ENCODE measurements around the gene OTOP2.

The OTOP2 gene

GRCh38 chr17:74935585-74936469 is 11.8 kb downstream of the OTOP2 start, which contains the start of gene OTOP3:
Gene OTOP3 (plus strand): TSS chr17:74935898. CDS start chr17:74935922, 24 bp downstream.
- Histone ChIP-seq H3K4me3 (ENCODE audit: low read length) (no peak within 1 kb of the TSS), H3K4me2 (ENCODE audit: low read length) (no peak within 1 kb of the TSS), H3K9me2 (replicated peaks; ENCODE audit: control insufficient read depth, low read length) (no peaks in the 10 kb centered on the region), H3K79me2 (ENCODE audit: control insufficient read depth, low read length) (no peaks in the 10 kb centered on the region), H3K27ac (ENCODE audit: low read depth, low read length) (no peak within 1 kb of the TSS), H3K9me3 (ENCODE audit: control insufficient read depth, insufficient read depth, low read length) (no peaks in the 10 kb centered on the region), H3K36me3 (ENCODE audit: control insufficient read depth, low read length) (no peaks in the 10 kb centered on the region), H3F3A (ENCODE audit: control insufficient read depth, insufficient read depth) (no peaks in the 10 kb centered on the region), H3K4me1 (ENCODE audit: control insufficient read depth, low read length) (no peaks in the 10 kb centered on the region), H4K20me1 (ENCODE audit: control insufficient read depth, insufficient read depth, low read depth, low read length) (no peaks in the 10 kb centered on the region; the same call in 1 of the 2 replicates), H3K27me3 (ENCODE audit: control insufficient read depth, low read length) (peaks cover 33% of the 10 kb centered on the region)
- TF ChIP-seq CTCF (IDR thresholded peaks at IDR 0.05; ENCODE audit: low read depth, low read length, poor library complexity, severe bottlenecking) (no peak), EZH2phosphoT487 (IDR thresholded peaks at IDR 0.05; ENCODE audit: borderline replicate concordance, low read length) (peak; percentile 17; the same call in 1 of the 2 replicates)

DNA sequence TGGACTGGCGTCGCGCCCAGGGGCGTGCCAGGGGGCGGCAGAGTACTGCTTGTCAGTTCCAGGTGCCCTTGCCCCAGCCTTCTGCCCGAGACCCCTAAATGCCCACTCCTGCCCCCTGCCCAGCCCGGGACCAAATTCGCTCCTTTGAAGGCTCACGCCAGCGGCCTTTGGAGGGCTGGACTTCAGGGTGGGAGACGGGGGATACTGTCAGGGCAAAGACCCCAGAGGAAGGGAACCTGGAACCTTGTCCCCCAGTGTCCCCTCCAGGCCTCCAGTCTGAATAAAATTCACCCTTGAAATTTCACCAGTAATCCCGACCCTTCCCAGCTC is 12.4 kb downstream of the OTOP2 start:
- Histone ChIP-seq H3F3A (ENCODE audit: control insufficient read depth, insufficient read depth) (no peaks in the 10 kb centered on the region), H3K9me2 (replicated peaks; ENCODE audit: control insufficient read depth, low read length) (no peaks in the 10 kb centered on the region), H3K36me3 (ENCODE audit: control insufficient read depth, low read length) (no peaks in the 10 kb centered on the region), H3K4me3 (ENCODE audit: low read length) (no peak overlapping the region), H3K27me3 (ENCODE audit: control insufficient read depth, low read length) (peaks cover 33% of the 10 kb centered on the region), H3K4me2 (ENCODE audit: low read length) (no peak overlapping the region), H4K20me1 (ENCODE audit: control insufficient read depth, insufficient read depth, low read depth, low read length) (no peaks in the 10 kb centered on the region; the same call in 1 of the 2 replicates), H3K4me1 (ENCODE audit: control insufficient read depth, low read length) (no peaks in the 10 kb centered on the region), H3K27ac (ENCODE audit: low read depth, low read length) (no peak overlapping the region), H3K79me2 (ENCODE audit: control insufficient read depth, low read length) (no peaks in the 10 kb centered on the region), H3K9me3 (ENCODE audit: control insufficient read depth, insufficient read depth, low read length) (no peaks in the 10 kb centered on the region)
- TF ChIP-seq EZH2phosphoT487 (IDR thresholded peaks at IDR 0.05; ENCODE audit: borderline replicate concordance, low read length) (no peak), CTCF (IDR thresholded peaks at IDR 0.05; ENCODE audit: low read depth, low read length, poor library complexity, severe bottlenecking) (no peak)

DNA sequence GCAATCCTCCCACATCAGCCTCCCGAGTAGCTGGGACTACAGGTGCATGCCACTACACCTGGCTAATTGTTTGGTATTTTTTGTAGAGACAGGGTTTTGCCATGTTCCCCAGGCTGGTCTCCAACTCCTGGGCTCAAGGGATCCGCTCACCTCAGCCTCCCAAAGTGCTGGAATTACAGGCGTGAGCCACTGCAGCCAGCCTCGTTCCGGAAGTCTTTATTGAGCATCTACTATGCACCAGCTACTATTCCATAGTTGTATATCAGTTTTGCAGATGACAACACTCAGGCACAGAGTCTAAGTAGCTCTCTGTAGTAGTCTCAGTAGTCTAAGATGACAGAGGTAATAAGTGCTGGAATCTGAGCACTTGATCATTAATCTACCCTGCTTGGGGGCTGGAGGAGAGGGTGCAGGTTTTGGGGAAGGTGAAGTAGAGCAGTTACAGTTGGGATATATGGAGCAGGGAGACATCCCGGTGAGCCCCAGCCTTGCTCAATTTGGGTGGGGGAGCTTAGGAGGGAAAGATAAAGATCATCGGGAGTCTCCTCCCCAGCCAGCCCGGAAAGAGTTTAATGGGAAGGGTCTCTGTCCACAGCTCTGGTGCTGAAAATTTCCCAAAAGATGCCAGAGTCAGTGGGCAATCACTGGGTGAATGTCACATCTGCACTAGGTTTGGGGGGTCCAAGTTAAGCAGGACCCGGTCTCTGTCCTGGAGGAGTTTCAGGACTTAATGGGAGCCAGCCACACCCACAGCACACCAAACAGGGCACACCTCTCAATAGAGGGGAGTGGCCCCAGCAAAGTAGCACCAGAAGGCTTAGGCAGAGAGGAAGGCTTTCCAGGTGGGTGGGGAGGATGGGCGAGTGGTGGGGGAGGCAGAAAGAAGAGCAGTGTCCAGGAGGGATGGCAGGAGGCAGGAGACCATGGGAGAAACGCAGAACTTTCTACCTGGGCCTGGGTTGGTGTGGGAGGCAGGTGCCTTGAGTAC is 13.3 kb downstream of the OTOP2 start:
- no peaks in the 10 kb centered on the region for H3F3A ChIP-seq (ENCODE audit: control insufficient read depth, insufficient read depth)
- H3K9me3 ChIP-seq (ENCODE audit: control insufficient read depth, insufficient read depth, low read length) = no peaks in the 10 kb centered on the region
- H4K20me1 ChIP-seq (ENCODE audit: control insufficient read depth, insufficient read depth, low read depth, low read length) = no peaks in the 10 kb centered on the region; the same call in 1 of the 2 replicates
- H3K4me3 ChIP-seq (ENCODE audit: low read length) = no peak overlapping the region
- H3K4me1 ChIP-seq (ENCODE audit: control insufficient read depth, low read length) = no peaks in the 10 kb centered on the region
- H3K36me3 ChIP-seq (ENCODE audit: control insufficient read depth, low read length) = no peaks in the 10 kb centered on the region
- H3K27ac ChIP-seq (ENCODE audit: low read depth, low read length) = no peak overlapping the region
- TF ChIP-seq CTCF (IDR thresholded peaks at IDR 0.05; ENCODE audit: low read depth, low read length, poor library complexity, severe bottlenecking) = no peak
- TF ChIP-seq EZH2phosphoT487 (IDR thresholded peaks at IDR 0.05; ENCODE audit: borderline replicate concordance, low read length) = no peak
- no peaks in the 10 kb centered on the region for H3K9me2 ChIP-seq (replicated peaks; ENCODE audit: control insufficient read depth, low read length)
- H3K79me2 ChIP-seq (ENCODE audit: control insufficient read depth, low read length) = no peaks in the 10 kb centered on the region
- H3K4me2 ChIP-seq (ENCODE audit: low read length) = no peak overlapping the region
- H3K27me3 ChIP-seq (ENCODE audit: control insufficient read depth, low read length) = peaks cover 33% of the 10 kb centered on the region
